ENCODE measurements around the gene MAP1LC3C. TPM values are rescaled to one million over a fixed set of nuclear protein-coding genes. Genes with fewer than 3 reads are reported as not detected.

Gene MAP1LC3C
- not detected for total RNA-seq

DNA sequence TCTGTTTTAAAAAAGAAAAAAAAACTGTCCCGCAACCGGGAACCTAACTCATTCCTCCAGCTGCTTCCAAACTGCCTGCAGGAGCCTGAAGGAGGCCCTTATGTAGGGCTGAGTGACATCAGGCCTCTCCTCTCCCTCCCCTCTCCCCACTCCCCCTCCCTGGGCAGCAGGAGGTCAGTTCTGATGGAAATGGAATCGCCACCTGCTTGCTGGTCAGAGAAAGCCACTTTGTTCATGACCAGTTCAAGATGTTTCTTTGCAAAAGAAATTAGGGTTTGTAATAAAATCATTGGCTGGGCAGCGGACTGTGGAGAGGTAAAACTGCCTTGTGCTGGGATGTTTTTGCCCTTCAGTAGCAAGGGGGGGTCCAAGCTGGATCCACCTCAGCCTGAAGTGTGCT, at the start of gene MAP1LC3C:
MAP1LC3C (minus strand) TSS at position 73 of the 400 bp plus-strand sequence. CDS start 90 bp downstream, outside the sequence.
- H3K4me3 ChIP-seq: peak within 1 kb of the TSS in 1 of 2 donors; percentile 24
- H3K4me1 ChIP-seq: peaks cover 0 to 8% of the 10 kb centered on the region in 2 donors
- TF ChIP-seq, protein P1, sequence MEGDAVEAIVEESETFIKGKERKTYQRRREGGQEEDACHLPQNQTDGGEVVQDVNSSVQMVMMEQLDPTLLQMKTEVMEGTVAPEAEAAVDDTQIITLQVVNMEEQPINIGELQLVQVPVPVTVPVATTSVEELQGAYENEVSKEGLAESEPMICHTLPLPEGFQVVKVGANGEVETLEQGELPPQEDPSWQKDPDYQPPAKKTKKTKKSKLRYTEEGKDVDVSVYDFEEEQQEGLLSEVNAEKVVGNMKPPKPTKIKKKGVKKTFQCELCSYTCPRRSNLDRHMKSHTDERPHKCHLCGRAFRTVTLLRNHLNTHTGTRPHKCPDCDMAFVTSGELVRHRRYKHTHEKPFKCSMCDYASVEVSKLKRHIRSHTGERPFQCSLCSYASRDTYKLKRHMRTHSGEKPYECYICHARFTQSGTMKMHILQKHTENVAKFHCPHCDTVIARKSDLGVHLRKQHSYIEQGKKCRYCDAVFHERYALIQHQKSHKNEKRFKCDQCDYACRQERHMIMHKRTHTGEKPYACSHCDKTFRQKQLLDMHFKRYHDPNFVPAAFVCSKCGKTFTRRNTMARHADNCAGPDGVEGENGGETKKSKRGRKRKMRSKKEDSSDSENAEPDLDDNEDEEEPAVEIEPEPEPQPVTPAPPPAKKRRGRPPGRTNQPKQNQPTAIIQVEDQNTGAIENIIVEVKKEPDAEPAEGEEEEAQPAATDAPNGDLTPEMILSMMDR (IDR thresholded peaks at IDR 0.05): no peak
- DNase-seq (ENCODE audit: low spot score): no peak
- H3K27me3 ChIP-seq: no peaks in the 10 kb centered on the region
- no peak within 1 kb of the TSS for H3K27ac ChIP-seq
- H3K36me3 ChIP-seq: no peaks in the 10 kb centered on the region
- no peaks in the 10 kb centered on the region for H3K9me3 ChIP-seq

DNA sequence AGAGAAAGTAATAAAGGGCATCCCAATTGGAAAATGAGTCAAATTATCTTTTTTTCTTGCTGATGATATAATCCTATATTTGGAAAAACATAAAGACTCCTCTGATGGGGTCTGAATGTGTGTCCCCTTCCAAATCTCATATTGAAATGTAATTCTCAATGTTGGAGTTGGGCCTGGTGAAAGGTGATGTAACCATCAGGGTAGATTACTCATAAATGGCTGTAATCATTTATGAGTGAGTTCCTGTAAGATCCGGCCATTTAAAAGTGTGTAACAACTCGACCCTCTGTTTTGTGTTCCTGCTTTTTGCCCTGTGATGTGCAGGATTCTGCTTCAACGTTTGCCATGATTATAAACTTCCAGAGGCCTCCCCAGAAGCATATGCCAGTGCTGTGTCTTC, 44.3 kb upstream of the MAP1LC3C start:
- TF ChIP-seq, protein P1 (IDR thresholded peaks at IDR 0.05): no peak
- Histone ChIP-seq H3K27ac (no peak overlapping the region), H3K27me3 (no peaks in the 10 kb centered on the region), H3K4me1 (no peaks in the 10 kb centered on the region), H3K9me3 (no peaks in the 10 kb centered on the region), H3K36me3 (no peaks in the 10 kb centered on the region), H3K4me3 (no peak overlapping the region)
- DNase-seq (ENCODE audit: low spot score): no peak

DNA sequence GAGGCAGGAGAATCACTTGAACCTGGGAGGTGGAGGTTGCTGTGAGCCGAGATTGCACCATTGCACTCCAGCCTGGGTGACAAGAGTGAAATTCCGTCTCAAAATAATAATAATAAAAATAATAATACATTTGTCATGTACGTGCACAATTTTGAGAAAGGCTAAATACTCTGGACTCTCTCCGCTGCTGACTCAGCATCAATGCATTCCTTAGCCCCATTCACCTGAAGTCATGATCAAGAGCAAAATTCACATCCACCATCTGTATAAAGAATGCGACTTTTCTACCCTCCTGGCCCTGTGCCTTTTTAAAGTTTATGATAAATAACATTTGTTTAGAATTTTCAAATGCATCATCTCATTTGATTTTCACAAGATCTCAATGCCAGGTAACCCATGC, 35.5 kb upstream of the MAP1LC3C start:
- Histone ChIP-seq H3K9me3 (no peaks in the 10 kb centered on the region), H3K4me3 (no peak overlapping the region), H3K27ac (no peak overlapping the region), H3K36me3 (no peaks in the 10 kb centered on the region), H3K4me1 (no peaks in the 10 kb centered on the region), H3K27me3 (no peaks in the 10 kb centered on the region)
- DNase-seq (ENCODE audit: low spot score): no peak
- TF ChIP-seq, protein P1 (IDR thresholded peaks at IDR 0.05): no peak

DNA sequence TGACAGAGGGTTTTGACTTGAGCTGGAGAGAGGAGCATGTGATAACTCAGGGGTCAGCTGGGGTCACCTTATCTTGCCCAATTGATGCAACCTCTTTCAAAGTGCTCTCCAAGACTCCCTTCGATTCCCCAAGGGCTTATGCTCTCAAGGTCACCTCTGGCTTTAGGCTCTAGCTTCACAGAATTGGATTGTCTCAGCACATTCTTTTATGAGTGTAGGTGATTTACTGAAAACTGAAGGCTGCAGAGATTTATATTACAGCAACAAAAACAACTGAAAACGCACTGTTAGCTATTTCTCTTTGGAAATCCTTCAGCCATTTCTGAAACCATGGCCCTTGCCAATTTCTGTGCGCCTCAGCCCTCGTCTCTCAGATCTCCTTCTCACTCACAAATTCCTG, 34.5 kb upstream of the MAP1LC3C start:
- no peaks in the 10 kb centered on the region for H3K9me3 ChIP-seq
- no peaks in the 10 kb centered on the region for H3K36me3 ChIP-seq
- H3K27ac ChIP-seq: no peak overlapping the region
- no peaks in the 10 kb centered on the region for H3K4me1 ChIP-seq
- TF ChIP-seq, protein P1 (IDR thresholded peaks at IDR 0.05): no peak
- H3K27me3 ChIP-seq: no peaks in the 10 kb centered on the region
- no peak for DNase-seq (ENCODE audit: low spot score)
- H3K4me3 ChIP-seq: no peak overlapping the region

DNA sequence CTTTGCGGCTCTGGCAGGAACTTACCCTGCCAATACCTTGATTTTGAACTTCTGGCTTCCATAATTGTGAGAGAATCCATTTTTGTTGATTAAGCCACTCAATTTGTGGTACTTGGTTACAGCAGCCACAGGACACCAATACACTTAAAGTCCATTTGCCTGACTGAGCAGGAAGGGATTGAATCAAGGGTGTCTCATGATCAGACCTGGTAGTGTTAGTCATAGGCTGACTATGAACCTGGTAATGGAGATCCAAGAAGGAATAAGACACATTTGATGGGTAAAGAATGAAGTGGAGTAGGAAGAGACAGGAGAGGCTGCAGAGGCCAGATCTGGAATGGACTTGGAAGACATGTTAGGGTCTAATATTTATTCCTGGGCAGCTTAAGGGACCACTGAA, 31.2 kb upstream of the MAP1LC3C start:
- DNase-seq (ENCODE audit: low spot score): no peak
- H3K4me1 ChIP-seq: no peaks in the 10 kb centered on the region
- no peak overlapping the region for H3K27ac ChIP-seq
- no peaks in the 10 kb centered on the region for H3K9me3 ChIP-seq
- TF ChIP-seq, protein P1 (IDR thresholded peaks at IDR 0.05): no peak
- no peaks in the 10 kb centered on the region for H3K36me3 ChIP-seq
- H3K4me3 ChIP-seq: no peak overlapping the region
- no peaks in the 10 kb centered on the region for H3K27me3 ChIP-seq

DNA sequence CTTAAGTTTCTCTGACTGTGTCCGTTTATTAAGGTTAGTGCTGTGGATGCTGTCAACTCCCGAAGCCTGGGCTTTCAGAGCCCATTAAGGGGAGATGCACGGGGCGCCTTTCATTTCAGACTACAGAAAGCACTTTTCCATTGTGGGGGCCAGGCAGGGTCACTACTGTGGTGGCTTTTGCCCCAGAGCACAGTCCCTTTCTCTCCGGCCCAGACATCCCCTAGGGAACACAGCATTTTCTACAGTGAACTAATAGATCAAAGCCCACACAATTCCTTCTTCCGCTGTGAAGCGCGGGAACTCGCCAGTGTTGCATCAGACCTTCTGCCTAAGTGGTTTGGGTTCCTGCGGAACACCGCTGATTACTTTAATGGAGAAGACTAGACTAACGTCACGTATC, 26.8 kb upstream of the MAP1LC3C start:
- H3K36me3 ChIP-seq: no peaks in the 10 kb centered on the region
- TF ChIP-seq, protein P1 (IDR thresholded peaks at IDR 0.05): no peak
- no peaks in the 10 kb centered on the region for H3K9me3 ChIP-seq
- H3K27me3 ChIP-seq: no peaks in the 10 kb centered on the region
- DNase-seq (ENCODE audit: low spot score): no peak
- no peak overlapping the region for H3K4me3 ChIP-seq
- no peaks in the 10 kb centered on the region for H3K4me1 ChIP-seq
- H3K27ac ChIP-seq: no peak overlapping the region
